Measurements from ENCODE around the gene PI4KA.

PI4KA gene

GRCh38 chr22:20802452-20802851 is 56.2 kb downstream of the PI4KA start (continued):
- TF ChIP-seq PPARA (CRISPR knock-in tag; IDR thresholded peaks at IDR 0.05; ENCODE audit: borderline replicate concordance) (no peak), CREB5 (CRISPR knock-in tag; IDR thresholded peaks at IDR 0.05; ENCODE audit: low read depth) (no peak)

GRCh38 chr22:20799449-20799848 is 59.2 kb downstream of the PI4KA start:
- TF ChIP-seq ZC3H10 (CRISPR knock-in tag; IDR thresholded peaks at IDR 0.05) (no peak), ARNTL (CRISPR knock-in tag; IDR thresholded peaks at IDR 0.05; ENCODE audit: borderline replicate concordance, low read depth) (no peak), BACH2 (CRISPR knock-in tag; IDR thresholded peaks at IDR 0.05; ENCODE audit: borderline replicate concordance) (no peak), ZFP30 (CRISPR knock-in tag; IDR thresholded peaks at IDR 0.05) (no peak), ZNF70 (CRISPR knock-in tag; IDR thresholded peaks at IDR 0.05) (no peak), PATZ1 (CRISPR knock-in tag; IDR thresholded peaks at IDR 0.05; ENCODE audit: borderline replicate concordance) (no peak), TOX (CRISPR knock-in tag; IDR thresholded peaks at IDR 0.05; ENCODE audit: borderline replicate concordance) (no peak), ZNF8 (CRISPR knock-in tag; IDR thresholded peaks at IDR 0.05) (no peak)
- ATAC-seq = no peak

- no peak for ATAC-seq
- TF ChIP-seq ZFP30 (CRISPR knock-in tag; IDR thresholded peaks at IDR 0.05) (no peak), PATZ1 (CRISPR knock-in tag; IDR thresholded peaks at IDR 0.05; ENCODE audit: borderline replicate concordance) (no peak), TCF4 (CRISPR knock-in tag; IDR thresholded peaks at IDR 0.05; ENCODE audit: borderline replicate concordance) (no peak), SNAI2 (CRISPR knock-in tag; IDR thresholded peaks at IDR 0.05) (no peak), ZC3H10 (CRISPR knock-in tag; IDR thresholded peaks at IDR 0.05) (no peak), ESRRG (CRISPR knock-in tag; IDR thresholded peaks at IDR 0.05) (no peak), RARB (CRISPR knock-in tag; IDR thresholded peaks at IDR 0.05) (no peak), ZNF565 (CRISPR knock-in tag; conservative IDR thresholded peaks at IDR 0.05; ENCODE audit: low read depth) (no peak), TOX (CRISPR knock-in tag; IDR thresholded peaks at IDR 0.05; ENCODE audit: borderline replicate concordance) (no peak), CREB5 (CRISPR knock-in tag; IDR thresholded peaks at IDR 0.05; ENCODE audit: low read depth) (no peak), ARNTL (CRISPR knock-in tag; IDR thresholded peaks at IDR 0.05; ENCODE audit: borderline replicate concordance, low read depth) (no peak), CSRNP3 (CRISPR knock-in tag; IDR thresholded peaks at IDR 0.05) (no peak)
Measured at GRCh38 chr22:20798974-20799373, 59.6 kb downstream of the PI4KA start.

GRCh38 chr22:20798218-20798617 is 60.4 kb downstream of the PI4KA start:
- no peak for ATAC-seq
- TF ChIP-seq RARB (CRISPR knock-in tag; IDR thresholded peaks at IDR 0.05) = no peak
- no peak for TF ChIP-seq POU6F1 (CRISPR knock-in tag; IDR thresholded peaks at IDR 0.05; ENCODE audit: borderline replicate concordance, low read depth)
- TF ChIP-seq ZNF70 (CRISPR knock-in tag; IDR thresholded peaks at IDR 0.05) = no peak
- no peak for TF ChIP-seq ZFP3 (CRISPR knock-in tag; IDR thresholded peaks at IDR 0.05)
- no peak for TF ChIP-seq ZFP30 (CRISPR knock-in tag; IDR thresholded peaks at IDR 0.05)
- TF ChIP-seq TOX (CRISPR knock-in tag; IDR thresholded peaks at IDR 0.05; ENCODE audit: borderline replicate concordance) = no peak
- TF ChIP-seq CREB5 (CRISPR knock-in tag; IDR thresholded peaks at IDR 0.05; ENCODE audit: low read depth) = no peak
- no peak for TF ChIP-seq CSDC2 (CRISPR knock-in tag; IDR thresholded peaks at IDR 0.05)

Data from SK-N-SH treated with all-trans-retinoic acid at 6 μM for 48 hours (cell line).